ENCODE data around the gene AP4M1. TPM values are rescaled to one million over a fixed set of nuclear protein-coding genes. Genes with fewer than 3 reads are reported as not detected.

AP4M1 gene, protein sequence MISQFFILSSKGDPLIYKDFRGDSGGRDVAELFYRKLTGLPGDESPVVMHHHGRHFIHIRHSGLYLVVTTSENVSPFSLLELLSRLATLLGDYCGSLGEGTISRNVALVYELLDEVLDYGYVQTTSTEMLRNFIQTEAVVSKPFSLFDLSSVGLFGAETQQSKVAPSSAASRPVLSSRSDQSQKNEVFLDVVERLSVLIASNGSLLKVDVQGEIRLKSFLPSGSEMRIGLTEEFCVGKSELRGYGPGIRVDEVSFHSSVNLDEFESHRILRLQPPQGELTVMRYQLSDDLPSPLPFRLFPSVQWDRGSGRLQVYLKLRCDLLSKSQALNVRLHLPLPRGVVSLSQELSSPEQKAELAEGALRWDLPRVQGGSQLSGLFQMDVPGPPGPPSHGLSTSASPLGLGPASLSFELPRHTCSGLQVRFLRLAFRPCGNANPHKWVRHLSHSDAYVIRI
- 20.4 and 28.5 TPM in 2 replicates for total RNA-seq

DNA sequence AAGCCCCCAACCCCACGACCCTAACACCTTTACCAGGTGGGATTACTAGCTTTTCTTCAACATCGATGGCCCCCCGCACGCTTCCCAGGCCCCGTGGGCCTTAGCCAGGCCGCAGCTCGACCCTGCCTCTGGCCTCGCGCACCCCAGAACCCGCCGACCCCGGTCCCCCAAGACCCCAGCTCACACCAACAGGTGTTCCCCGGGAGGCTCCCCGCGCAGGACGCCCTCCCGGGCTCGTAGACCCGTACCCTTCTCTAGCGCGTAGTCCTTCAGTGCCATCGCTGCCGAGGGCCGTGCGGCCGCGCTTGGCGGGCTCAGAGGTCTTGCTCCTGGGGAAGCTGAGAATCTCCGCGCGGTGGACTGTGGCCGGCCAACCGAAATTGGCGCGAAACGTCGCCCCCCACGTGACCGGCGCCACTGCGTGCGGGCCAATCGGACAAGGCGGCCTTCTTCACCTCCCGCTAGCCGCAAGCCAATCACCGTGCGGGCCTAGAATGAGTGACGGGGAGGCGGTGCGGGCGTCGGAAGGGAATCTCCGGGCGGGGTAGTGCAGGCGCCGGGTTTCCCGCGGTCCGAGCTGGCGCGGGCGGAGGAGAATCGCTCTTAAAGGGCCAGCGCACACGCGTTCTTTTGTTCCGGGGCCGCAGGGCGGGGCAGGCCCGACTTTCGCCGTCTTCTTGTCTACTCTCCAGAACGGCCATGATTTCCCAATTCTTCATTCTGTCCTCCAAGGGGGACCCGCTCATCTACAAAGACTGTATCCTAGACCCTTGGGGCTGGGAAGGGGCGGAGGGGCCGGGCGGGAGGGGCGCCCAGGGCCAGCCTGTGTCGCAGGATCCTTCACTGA lies at the start of gene AP4M1, which contains the start of gene MCM7:
AP4M1 (plus strand) TSS at position 628 of the 847 bp plus-strand sequence; CDS start at position 700, 72 bp downstream.
MCM7 (minus strand) TSS at position 382 of the 847 bp plus-strand sequence; CDS start at position 279, 103 bp downstream.

DNA sequence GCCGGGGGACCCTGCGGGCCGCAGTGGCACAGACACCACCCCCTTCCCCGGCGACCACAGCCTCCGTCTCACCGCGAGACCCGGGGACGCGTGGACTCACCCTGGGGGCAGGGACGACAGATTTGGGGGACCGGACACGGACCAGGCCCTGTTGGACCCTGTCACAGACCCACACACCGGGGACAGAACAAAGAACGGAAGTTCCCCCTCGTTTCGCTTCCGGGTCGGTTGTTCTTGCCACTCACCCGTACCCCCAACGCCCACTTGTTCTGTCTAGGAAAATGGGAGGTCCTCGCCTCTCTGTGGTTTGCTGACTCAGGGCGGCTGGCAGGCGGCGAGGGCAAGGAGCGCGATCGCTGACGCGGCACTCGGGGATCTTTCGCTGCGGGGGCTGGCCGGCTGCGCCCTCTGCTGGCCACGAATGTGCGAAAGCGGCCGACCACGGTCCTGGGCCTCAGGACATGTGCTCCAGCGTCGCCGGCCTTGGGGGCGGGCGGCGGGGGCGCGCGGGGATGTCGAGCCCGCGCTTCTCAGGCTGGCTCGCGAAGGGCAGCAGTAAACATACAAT lies 19.8 kb upstream of the AP4M1 start, which contains the start of gene ZNF3:
ZNF3 (minus strand) TSS at position 189 of the 568 bp plus-strand sequence. CDS start 4,366 bp downstream, outside the sequence.

GRCh38 chr7:100088621-100089457 lies 12.6 kb upstream of the AP4M1 start, which contains the start of gene COPS6:
COPS6 (plus strand) TSS chr7:100088969; CDS start chr7:100088991, 22 bp downstream.

DNA sequence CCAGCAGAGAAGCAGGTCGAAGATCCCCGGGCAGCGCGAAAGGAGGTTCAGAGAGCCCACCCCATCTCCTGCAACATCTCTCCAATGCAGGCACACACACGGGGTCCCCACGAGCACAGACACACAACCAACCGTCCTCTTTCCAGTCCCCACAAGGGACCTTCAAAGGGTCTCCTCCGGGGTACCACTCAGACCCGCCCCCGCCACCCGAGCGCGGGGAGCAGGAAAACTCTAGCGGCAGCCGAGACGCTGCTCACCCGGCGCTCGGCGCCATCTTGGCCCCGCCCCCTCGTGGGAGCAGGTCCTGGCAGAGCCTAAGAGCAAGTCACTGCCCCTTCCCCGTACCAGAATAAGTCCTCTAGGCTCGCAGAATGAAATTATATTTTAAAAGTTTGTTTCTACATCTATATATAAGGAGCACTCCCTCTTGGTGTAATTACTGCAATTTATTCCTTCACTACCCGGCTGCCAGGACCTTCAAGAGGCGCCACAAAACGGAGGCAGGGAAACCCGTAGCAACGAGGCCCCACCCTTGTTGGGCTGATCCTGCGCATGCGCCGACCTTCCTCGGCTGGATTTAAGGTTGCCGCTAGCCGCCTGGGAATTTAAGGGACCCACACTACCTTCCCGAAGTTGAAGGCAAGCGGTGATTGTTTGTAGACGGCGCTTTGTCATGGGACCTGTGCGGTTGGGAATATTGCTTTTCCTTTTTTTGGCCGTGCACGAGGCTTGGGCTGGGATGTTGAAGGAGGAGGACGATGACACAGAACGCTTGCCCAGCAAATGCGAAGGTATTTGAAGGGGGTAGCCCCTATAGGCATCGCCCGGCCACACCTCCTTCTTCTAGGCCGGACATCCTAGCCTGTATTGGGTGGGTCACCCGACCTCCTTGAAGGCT lies 17.9 kb downstream of the AP4M1 start, which contains the start of the genes CNPY4 and TAF6:
CNPY4 (plus strand) TSS at position 563 of the 898 bp plus-strand sequence; CDS start at position 674, 111 bp downstream.
TAF6 (minus strand) TSS at position 287 of the 898 bp plus-strand sequence. CDS start 5,149 bp downstream, outside the sequence.

GRCh38 chr7:100126931-100127865 lies 25.8 kb downstream of the AP4M1 start, which contains the start of gene MBLAC1:
MBLAC1 (plus strand) TSS chr7:100126967; CDS start chr7:100127396, 429 bp downstream.

GRCh38 chr7:100148559-100149328 lies 47.3 kb downstream of the AP4M1 start, which contains the start of gene LAMTOR4:
LAMTOR4 (plus strand) TSS chr7:100148918; CDS start chr7:100148973, 55 bp downstream.

Other genes starting within 250 kb of the AP4M1 start
- gene OR2AE1, start 224.6 kb upstream of the AP4M1 start, total RNA-seq: 0.09 and 0.18 TPM in 2 replicates
- gene TRIM4, start 182.1 kb upstream of the AP4M1 start, total RNA-seq: 13.6 and 22.7 TPM in 2 replicates
- gene GJC3, start 172.0 kb upstream of the AP4M1 start, total RNA-seq: 0.09 and 0.18 TPM in 2 replicates
- not detected in 2 replicates for gene AZGP1, start 125.6 kb upstream of the AP4M1 start, total RNA-seq
- 30.4 and 38.8 TPM in 2 replicates for gene ZKSCAN1, start 86.0 kb upstream of the AP4M1 start, total RNA-seq
- gene ZSCAN21, start 51.9 kb upstream of the AP4M1 start, total RNA-seq: 6.8 and 7.3 TPM in 2 replicates
- 20.7 and 21.0 TPM in 2 replicates for gene ZNF3, start 19.9 kb upstream of the AP4M1 start, total RNA-seq
- 94.6 and 127 TPM in 2 replicates for gene COPS6, start 12.7 kb upstream of the AP4M1 start, total RNA-seq
- 51.6 and 123 TPM in 2 replicates for gene MCM7, start 246 bp upstream of the AP4M1 start, total RNA-seq
- 22.1 and 25.5 TPM in 2 replicates for gene TAF6, start 17.7 kb downstream of the AP4M1 start, total RNA-seq
- gene CNPY4, start 18.0 kb downstream of the AP4M1 start, total RNA-seq: 34.2 and 36.7 TPM in 2 replicates
- 1.7 and 2.2 TPM in 2 replicates for gene MBLAC1, start 25.3 kb downstream of the AP4M1 start, total RNA-seq
- 114 and 120 TPM in 2 replicates for gene LAMTOR4, start 47.3 kb downstream of the AP4M1 start, total RNA-seq
- gene TRAPPC14, start 57.1 kb downstream of the AP4M1 start, total RNA-seq: 7.3 and 8.5 TPM in 2 replicates
- gene GAL3ST4, start 67.0 kb downstream of the AP4M1 start, total RNA-seq: 0.36 and 1.1 TPM in 2 replicates
- gene GPC2, start 75.7 kb downstream of the AP4M1 start, total RNA-seq: 3.9 and 5.6 TPM in 2 replicates
- gene STAG3, start 76.3 kb downstream of the AP4M1 start, total RNA-seq: 0.09 and 0.19 TPM in 2 replicates
- not detected in 2 replicates for gene PVRIG, start 118.3 kb downstream of the AP4M1 start, total RNA-seq
- not detected in 2 replicates for gene SPDYE3, start 206.1 kb downstream of the AP4M1 start, total RNA-seq

Data from endothelial cell of coronary artery (primary cell).